PFSK-1 (cell line): ENCODE results near the gene MYH14.

Experiments
- FOXP2 ChIP-seq: optimal IDR thresholded peaks from 2 replicates; pipeline ENCODE3; 2011; ENCODE audit warnings: borderline replicate concordance, control low read depth, inconsistent platforms; ENCODE audit not compliant: insufficient read depth; ENCODE audit errors: extremely low read length, extremely low read depth
- POLR2AphosphoS5 ChIP-seq: IDR thresholded peaks from 2 replicates; pipeline ENCODE4 v1.6.1; 2012; ENCODE audit warnings: low read depth, mild to moderate bottlenecking, control low read depth, low read length, moderate library complexity
- SIN3A ChIP-seq: IDR thresholded peaks from 2 replicates; pipeline ENCODE4 v1.6.1; 2012; ENCODE audit warnings: mild to moderate bottlenecking, low read length, moderate library complexity, borderline replicate concordance; ENCODE audit not compliant: insufficient read depth
- TAF1 ChIP-seq: IDR thresholded peaks from 2 replicates; pipeline ENCODE4 v1.6.1; 2012; ENCODE audit warnings: low read length, control low read depth, borderline replicate concordance; ENCODE audit not compliant: insufficient read depth
- TF ChIP-seq, protein P1 (sequence below), 2 experiments: IDR thresholded peaks; 2 replicates each; pipeline versions ENCODE4 v1.6.1 to v1.8.0; 2011 to 2012; ENCODE audit warnings: low read depth in 2 of 2, low read length in 2 of 2, control low read depth in 1 of 2, inconsistent platforms in 1 of 2, mild to moderate bottlenecking in 1 of 2, moderate library complexity in 1 of 2; ENCODE audit not compliant: insufficient read depth in 1 of 2

DNA sequence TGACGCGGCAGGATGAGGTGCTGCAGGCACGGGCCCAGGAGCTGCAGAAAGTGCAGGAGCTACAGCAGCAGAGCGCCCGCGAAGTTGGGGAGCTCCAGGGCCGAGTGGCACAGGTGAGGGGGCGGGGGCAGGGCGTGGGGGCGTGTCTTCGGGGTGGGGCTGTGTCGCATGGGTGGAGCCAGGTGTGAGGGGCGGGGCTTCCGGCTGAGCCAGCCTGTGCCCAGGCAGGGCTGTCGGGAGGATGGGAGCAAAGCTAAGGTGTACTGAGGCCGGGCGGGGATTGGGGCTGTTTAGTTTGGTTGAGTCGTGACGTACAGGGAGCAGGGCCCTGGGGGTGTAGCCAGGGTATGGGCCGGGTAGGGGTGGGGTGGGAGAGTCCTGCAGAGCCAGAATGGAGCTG lies 63.5 kb downstream of the MYH14 start:
- TF ChIP-seq POLR2AphosphoS5 = no peak
- TF ChIP-seq SIN3A = no peak
- TF ChIP-seq TAF1 = no peak
- TF ChIP-seq, protein P1, sequence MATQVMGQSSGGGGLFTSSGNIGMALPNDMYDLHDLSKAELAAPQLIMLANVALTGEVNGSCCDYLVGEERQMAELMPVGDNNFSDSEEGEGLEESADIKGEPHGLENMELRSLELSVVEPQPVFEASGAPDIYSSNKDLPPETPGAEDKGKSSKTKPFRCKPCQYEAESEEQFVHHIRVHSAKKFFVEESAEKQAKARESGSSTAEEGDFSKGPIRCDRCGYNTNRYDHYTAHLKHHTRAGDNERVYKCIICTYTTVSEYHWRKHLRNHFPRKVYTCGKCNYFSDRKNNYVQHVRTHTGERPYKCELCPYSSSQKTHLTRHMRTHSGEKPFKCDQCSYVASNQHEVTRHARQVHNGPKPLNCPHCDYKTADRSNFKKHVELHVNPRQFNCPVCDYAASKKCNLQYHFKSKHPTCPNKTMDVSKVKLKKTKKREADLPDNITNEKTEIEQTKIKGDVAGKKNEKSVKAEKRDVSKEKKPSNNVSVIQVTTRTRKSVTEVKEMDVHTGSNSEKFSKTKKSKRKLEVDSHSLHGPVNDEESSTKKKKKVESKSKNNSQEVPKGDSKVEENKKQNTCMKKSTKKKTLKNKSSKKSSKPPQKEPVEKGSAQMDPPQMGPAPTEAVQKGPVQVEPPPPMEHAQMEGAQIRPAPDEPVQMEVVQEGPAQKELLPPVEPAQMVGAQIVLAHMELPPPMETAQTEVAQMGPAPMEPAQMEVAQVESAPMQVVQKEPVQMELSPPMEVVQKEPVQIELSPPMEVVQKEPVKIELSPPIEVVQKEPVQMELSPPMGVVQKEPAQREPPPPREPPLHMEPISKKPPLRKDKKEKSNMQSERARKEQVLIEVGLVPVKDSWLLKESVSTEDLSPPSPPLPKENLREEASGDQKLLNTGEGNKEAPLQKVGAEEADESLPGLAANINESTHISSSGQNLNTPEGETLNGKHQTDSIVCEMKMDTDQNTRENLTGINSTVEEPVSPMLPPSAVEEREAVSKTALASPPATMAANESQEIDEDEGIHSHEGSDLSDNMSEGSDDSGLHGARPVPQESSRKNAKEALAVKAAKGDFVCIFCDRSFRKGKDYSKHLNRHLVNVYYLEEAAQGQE (IDR thresholded peaks at IDR 0.05; ENCODE audit: insufficient read depth in 1 of 2, low read depth in 2 of 2, low read length in 2 of 2) = no peak
- no peak for TF ChIP-seq FOXP2
